H1 (cell line): ENCODE measurements around the gene MYCBP2. TPM values are rescaled to one million over a fixed set of nuclear protein-coding genes. Genes with fewer than 3 reads are reported as not detected.

Experiments
- BCL11A ChIP-seq, 2 experiments: IDR thresholded peaks; one replicate each; pipeline ENCODE4 v1.6.1; 2011; ENCODE audit warnings: low read depth in 2 of 2, low read length in 2 of 2, mild to moderate bottlenecking in 2 of 2
- polyA plus RNA-seq, 7 experiments: library from polyadenylated mRNA; depleted of rRNA in 3 of 7; stranded (reverse) in 5 of 7; unstranded in 2 of 7; fragments of >200 nt in 5 of 7; fragments of 200-250 nt in 2 of 7; gene quantifications; 1 replicate in 5 of 7; 2 replicates in 1 of 7; 4 replicates in 1 of 7; pipeline versions ENCODE4 v1.2.1 to v1.2.3, GENCODE V29; 2011 to 2013; ENCODE audit warnings: missing spikeins in 2 of 7, mixed read lengths in 2 of 7
- total RNA-seq: library from RNA; stranded (reverse); fragmentation: NEBNext Ultra II Directional; extraction: Animal tissue kit (Norgen Biotek cat#: 25700); gene quantifications from 2 replicates; pipeline ENCODE4 v1.2.1, GENCODE V29; 2021

MYCBP2 gene
- total and polyA plus RNA-seq, 2 of the 8 experiments (the other 6 are each of a cell fraction or from before 2014, with no cell fraction given), result 19.0 to 52.1 TPM

- no peak for TF ChIP-seq BCL11A (IDR thresholded peaks at IDR 0.05; ENCODE audit: low read depth in 2 of 2, low read length in 2 of 2)
Observed at GRCh38 chr13:77219401-77219800, 107.5 kb downstream of the MYCBP2 start (continued).
